Mesothelial cell of epicardium (in vitro differentiated cells): ENCODE data around the gene RGL4. TPM values are rescaled to one million over a fixed set of nuclear protein-coding genes. Genes with fewer than 3 reads are reported as not detected.

ENCODE experiments used
- DNase-seq, 2 experiments: peaks; one replicate each; pipeline ENCODE4 v3.0.0; 2021; ENCODE audit warnings: low spot score in 2 of 2; ENCODE audit not compliant: unreplicated experiment in 2 of 2
- H3K27ac Mint-ChIP-seq: 2 replicates; pipeline ENCODE4 v1.8.0; 2021; ENCODE audit warnings: mixed read lengths
- H3K27me3 Mint-ChIP-seq: 2 replicates; pipeline ENCODE4 v1.8.0; 2021; ENCODE audit warnings: low read depth, mixed read lengths
- H3K36me3 Mint-ChIP-seq: 2 replicates; pipeline ENCODE4 v1.8.0; 2021; ENCODE audit warnings: mixed read lengths
- H3K4me1 Mint-ChIP-seq: 2 replicates; pipeline ENCODE4 v1.8.0; 2021; ENCODE audit warnings: mixed read lengths
- H3K4me3 Mint-ChIP-seq: 2 replicates; pipeline ENCODE4 v1.8.0; 2021; ENCODE audit warnings: mild to moderate bottlenecking, moderate library complexity, mixed read lengths
- H3K9me3 Mint-ChIP-seq: 2 replicates; pipeline ENCODE4 v1.8.0; 2021; ENCODE audit warnings: mixed read lengths
- CTCF ChIP-seq: fragments of 200-600 bp; sonication (generic); IDR thresholded peaks from one replicate; pipeline ENCODE4 v1.5.0; 2021; ENCODE audit warnings: antibody characterized with exemption; ENCODE audit not compliant: unreplicated experiment
- total RNA-seq: library from RNA; stranded (reverse); gene quantifications from 3 replicates; pipeline ENCODE4 v1.2.1, GENCODE V29; 2021

RGL4 gene
- total RNA-seq, 1 donor from 2014 or later = not detected

GRCh38 chr22:23737696-23738095 is 46.9 kb downstream of the RGL4 start:
- Mint-ChIP-seq H3K9me3 (no peaks in the 10 kb centered on the region), H3K36me3 (peaks cover 10% of the 10 kb centered on the region), H3K4me1 (no peaks in the 10 kb centered on the region), H3K27me3 (no peaks in the 10 kb centered on the region), H3K4me3 (no peak overlapping the region), H3K27ac (no peak overlapping the region)
- TF ChIP-seq CTCF = no peak
- DNase-seq = no peak

- no peak for DNase-seq
- Mint-ChIP-seq H3K27me3 (no peaks in the 10 kb centered on the region), H3K4me3 (no peak overlapping the region), H3K4me1 (no peaks in the 10 kb centered on the region), H3K36me3 (peaks cover 39% of the 10 kb centered on the region), H3K9me3 (peaks cover 12% of the 10 kb centered on the region), H3K27ac (no peak overlapping the region)
- no peak for TF ChIP-seq CTCF
These were observed 51.9 kb downstream of the RGL4 start for GRCh38 chr22:23742505-23743264.

GRCh38 chr22:23743303-23743705 is 52.5 kb downstream of the RGL4 start:
- H3K27ac Mint-ChIP-seq = no peak overlapping the region
- peaks cover 12% of the 10 kb centered on the region for H3K9me3 Mint-ChIP-seq
- no peak overlapping the region for H3K4me3 Mint-ChIP-seq
- H3K36me3 Mint-ChIP-seq = peaks cover 39% of the 10 kb centered on the region
- H3K4me1 Mint-ChIP-seq = no peaks in the 10 kb centered on the region
- DNase-seq = no peak
- no peaks in the 10 kb centered on the region for H3K27me3 Mint-ChIP-seq
- no peak for TF ChIP-seq CTCF

- no peaks in the 10 kb centered on the region for H3K27me3 Mint-ChIP-seq
- TF ChIP-seq CTCF = no peak
- H3K9me3 Mint-ChIP-seq = peaks cover 12% of the 10 kb centered on the region
- H3K4me1 Mint-ChIP-seq = no peaks in the 10 kb centered on the region
- H3K4me3 Mint-ChIP-seq = no peak overlapping the region
- H3K27ac Mint-ChIP-seq = no peak overlapping the region
- H3K36me3 Mint-ChIP-seq = peaks cover 35% of the 10 kb centered on the region
- no peak for DNase-seq
These were observed 53.2 kb downstream of the RGL4 start for GRCh38 chr22:23744001-23744400.

- H3K4me1 Mint-ChIP-seq = no peaks in the 10 kb centered on the region
- no peak overlapping the region for H3K4me3 Mint-ChIP-seq
- H3K27me3 Mint-ChIP-seq = no peaks in the 10 kb centered on the region
- H3K27ac Mint-ChIP-seq = no peak overlapping the region
- no peak for TF ChIP-seq CTCF
- peaks cover 35% of the 10 kb centered on the region for H3K36me3 Mint-ChIP-seq
- H3K9me3 Mint-ChIP-seq = peaks cover 12% of the 10 kb centered on the region
- no peak for DNase-seq
These were observed 53.7 kb downstream of the RGL4 start for GRCh38 chr22:23744485-23744884.
